ENCODE data around the gene HSPA12B.

Gene HSPA12B

DNA sequence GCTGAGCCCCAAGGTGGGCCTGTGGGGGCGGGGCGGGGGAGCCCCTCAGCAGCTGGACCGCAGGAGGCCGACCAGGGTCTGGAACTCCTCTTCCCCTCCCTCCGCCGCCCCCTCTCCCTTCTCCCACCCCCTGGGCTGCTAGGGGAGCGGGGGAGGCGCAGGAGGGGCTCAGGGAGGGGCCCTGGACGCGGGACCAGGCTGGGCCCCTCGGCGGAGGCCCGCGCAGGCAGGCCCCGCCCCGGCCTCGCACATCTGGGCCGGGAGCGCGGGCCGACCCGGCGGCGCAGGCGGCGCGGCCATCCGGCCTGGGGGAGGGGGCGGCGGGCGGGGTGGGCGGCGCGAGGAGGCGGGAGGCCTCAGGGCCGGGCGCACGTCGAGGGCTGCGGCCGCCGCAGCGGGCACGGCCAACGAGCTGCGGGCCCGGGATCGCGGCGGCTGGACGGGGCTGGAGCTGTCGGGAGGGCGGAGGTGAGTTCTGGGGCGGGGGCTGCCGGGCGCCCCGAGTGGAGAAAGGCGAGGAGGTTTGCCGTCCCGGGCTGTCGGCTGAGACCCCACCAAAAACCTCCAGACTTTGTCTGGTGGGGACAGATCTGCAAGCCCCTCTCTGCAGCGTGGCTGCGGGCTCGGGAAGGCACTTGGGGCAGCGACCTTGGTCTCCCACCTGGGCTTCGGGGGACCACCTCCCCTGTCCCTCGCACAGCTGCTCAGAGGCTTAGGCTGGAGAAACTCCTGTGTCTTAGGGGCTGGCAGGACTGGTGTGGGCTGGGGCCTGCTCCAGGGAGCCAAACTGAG is at the start of gene HSPA12B:
Gene HSPA12B (plus strand): TSS at position 359 of the 792 bp plus-strand sequence. CDS start 5,990 bp downstream, outside the sequence.
- no peak for DNase-seq

DNA sequence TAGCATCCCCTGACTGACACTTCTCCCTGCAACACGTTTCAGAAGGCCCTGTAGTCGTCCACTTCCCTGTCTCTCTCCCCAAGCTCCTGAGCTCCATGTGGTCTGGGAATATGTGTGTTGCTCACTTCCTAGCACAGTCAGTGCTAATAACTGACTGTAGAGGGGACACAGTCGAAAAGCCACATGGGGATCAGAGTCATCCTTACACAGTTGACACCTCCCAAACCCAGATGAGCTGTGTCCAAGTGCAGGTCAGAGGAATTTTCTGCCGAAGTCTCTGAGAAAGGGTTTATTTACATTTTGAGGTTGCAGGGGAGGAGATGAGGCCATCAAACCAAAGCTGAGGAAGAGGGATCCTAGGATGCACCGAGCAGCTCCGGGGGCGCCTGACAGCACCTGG is 47.1 kb upstream of the HSPA12B start:
- no peak for DNase-seq

DNA sequence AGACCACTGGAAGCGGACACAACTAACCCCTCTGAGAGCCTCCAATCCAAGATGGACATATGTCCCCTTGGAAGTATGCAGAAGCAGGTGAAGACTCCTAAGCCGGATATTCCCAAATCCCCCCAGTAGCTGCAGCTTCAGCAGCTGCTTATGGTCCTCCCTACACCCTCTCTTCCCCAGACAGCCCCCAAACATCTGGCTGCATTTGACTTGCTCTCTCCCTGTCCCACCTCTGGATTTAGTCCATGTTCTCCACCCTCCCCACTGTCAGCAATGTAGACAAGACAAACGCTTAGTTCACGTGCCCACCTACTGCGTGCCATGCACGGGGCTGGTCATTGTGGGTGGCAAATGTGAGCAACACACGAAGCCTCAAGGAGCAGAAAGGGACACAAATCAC is 46.1 kb upstream of the HSPA12B start:
- no peak for DNase-seq

- no peak for DNase-seq
These were observed 45.6 kb upstream of the HSPA12B start for GRCh38 chr20:3686867-3687321.

- DNase-seq, result no peak
These were observed 44.8 kb upstream of the HSPA12B start for GRCh38 chr20:3687655-3688054.

DNA sequence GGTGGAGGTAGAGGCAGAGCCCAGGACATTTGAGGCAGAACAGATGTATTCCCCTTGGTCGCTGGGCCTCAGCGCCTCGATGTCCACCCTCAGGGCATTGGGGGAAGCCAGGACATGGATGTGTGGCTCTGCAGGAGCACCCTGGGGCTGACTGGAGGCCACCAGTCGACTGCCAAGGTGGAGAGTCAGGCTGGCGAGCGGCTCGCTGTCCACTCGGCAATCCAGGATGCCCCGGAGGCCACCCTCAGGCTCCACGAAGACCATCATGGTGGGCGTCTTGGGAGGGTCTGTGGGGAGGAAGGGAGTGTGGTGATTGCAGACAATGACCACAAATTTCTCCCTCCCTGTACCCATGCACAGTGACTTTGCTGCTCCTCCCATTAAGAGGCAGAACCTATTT is 42.5 kb upstream of the HSPA12B start:
- no peak for DNase-seq

DNA sequence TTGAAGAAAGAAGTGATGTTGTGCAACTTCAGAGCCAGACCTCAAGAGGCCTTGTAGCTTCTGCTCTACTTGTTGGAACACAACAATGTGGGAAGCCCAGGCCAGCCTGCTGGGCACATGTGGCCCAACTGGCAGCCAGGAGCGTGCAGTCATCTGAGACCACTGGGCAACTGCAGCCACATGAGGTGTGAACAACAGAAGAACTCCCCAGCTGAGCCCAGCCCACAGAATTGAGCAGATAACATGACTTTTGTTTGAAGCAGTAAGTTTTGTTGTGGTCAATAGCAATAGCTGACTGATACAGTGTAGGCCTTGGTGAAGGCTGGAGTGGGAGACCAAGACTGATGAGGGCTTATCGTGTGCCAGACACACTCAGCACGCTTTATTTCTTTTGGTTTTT is 42.1 kb upstream of the HSPA12B start:
- no peak for DNase-seq

- no peak for DNase-seq
These were observed 41.2 kb upstream of the HSPA12B start for GRCh38 chr20:3691306-3691705.

GRCh38 chr20:3691897-3692296 is 40.6 kb upstream of the HSPA12B start:
- DNase-seq, result no peak

DNA sequence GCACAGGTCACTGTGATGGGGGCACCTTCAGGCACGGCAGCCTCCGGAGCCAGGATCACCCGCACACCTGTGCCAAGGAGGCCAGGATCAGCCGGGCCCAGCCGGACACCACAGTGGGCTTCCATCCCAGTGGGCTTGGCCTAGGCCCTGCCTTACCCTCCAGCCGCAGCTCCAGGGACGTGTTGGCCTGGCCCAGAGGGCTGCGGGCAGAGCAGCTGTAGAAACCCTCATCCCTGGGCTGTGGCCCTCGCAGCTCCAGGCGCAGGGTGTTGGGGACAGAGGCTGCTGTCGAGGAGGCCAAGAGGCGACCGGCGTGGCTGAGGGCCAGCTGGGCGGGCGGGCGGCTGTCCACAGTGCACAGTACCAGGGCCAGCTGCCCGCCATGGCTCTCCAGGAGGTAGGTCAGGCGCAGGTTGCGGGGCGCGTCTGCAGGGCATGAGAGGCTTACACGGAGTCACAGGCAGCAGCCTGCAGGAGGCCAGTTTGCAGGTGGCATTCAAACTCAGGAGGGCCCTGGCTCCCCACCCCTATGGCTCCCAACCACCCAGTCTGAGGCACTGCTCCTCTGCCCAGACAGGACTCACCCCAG is 39.7 kb upstream of the HSPA12B start:
- no peak for DNase-seq

DNA sequence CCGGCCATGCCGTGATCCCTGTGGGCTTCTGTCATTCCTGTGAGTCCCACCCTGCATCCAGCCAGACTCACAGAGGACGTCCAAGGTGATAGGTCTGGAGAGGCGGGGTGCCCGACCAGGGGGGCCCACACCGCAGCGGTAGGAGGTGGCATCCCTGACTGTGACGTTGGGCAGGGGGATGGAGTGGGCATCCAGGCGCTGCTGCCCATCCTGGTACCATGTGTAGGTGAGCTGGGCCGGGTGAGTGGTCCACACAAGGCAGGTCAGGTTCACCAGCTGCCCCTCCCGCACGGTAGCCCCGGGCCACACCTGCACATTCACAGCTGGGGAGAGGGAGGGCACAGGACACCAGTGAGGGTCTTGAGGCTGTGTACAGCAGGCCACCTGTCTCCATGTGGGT is 39.1 kb upstream of the HSPA12B start:
- DNase-seq, result no peak

DNA sequence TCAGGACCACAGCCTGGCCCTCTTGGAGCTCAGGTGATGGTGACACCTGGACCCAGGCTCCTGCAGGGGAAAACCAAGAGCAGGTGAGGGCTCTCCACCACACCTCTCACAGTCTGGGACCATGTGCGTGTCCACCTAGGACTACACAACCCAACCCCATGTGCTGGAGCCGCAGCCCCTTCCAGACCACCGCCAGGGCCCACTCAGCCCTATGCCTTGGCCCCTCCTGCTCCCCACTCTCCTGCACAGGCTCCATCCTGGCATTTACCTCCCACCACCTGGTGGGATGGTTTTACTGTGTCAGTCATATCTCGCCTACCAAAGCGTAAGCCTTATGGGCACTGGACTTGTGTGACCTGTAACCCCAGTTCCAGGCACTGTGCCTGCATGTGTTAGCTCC is 37.6 kb upstream of the HSPA12B start:
- no peak for DNase-seq

DNA sequence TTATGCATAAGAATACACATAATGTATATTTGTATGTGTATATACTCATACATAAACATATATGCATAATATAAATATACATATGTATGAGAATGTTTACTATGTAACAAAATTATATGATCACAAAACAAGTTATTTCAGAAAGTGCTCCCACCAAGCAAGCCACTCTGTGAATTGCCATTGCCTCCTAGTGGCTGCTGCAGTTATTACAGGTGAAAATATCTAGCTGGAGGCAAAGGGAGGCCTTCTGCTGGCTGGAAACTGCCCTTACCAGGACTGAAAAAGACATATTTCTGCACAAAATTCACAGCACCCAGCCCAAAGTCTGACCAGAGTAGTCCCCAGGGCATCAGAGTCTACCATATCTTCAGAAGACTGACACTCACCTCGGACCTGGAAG is 36.3 kb upstream of the HSPA12B start:
- no peak for DNase-seq

- no peak for DNase-seq
These were observed 35.5 kb upstream of the HSPA12B start for GRCh38 chr20:3696745-3697587.

DNA sequence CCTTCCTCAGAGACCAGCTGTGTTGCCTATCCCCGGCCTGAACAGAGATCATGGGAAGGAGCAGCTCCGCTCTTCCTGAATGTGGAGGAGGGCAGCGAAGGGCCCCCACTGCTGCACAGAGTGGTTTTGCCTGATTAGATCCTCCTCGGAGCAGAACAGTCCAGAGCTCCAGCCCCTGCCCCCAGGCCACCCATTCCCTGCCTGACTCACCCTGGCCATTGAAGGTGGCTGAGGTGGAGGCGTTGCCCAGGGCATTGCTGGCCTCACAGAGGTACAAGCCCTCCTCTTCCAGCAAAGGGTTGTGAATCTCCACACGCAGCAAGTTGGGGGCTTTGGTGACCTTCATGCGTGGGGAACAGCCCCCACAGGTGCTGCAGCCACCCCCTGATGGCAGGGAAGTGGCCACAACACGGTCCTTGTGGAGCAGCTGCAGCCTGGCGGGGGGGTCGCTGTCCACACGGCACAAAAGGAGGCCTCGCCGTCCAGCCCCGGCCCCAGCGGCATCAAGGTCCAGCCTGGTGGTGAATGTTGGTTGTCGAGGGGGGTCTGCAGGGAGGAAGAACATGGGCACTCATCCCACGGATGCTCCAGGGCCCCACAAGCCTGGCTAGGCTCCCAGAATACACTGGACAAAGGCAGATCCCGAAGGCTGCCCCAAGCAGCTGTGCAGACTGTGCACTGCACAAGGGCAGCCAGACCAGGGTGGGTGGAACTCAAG is 34.7 kb upstream of the HSPA12B start:
- no peak for DNase-seq

GRCh38 chr20:3698591-3699001 is 33.9 kb upstream of the HSPA12B start:
- DNase-seq, result no peak

- DNase-seq, result no peak
These were observed 33.4 kb upstream of the HSPA12B start for GRCh38 chr20:3699037-3699436.

DNA sequence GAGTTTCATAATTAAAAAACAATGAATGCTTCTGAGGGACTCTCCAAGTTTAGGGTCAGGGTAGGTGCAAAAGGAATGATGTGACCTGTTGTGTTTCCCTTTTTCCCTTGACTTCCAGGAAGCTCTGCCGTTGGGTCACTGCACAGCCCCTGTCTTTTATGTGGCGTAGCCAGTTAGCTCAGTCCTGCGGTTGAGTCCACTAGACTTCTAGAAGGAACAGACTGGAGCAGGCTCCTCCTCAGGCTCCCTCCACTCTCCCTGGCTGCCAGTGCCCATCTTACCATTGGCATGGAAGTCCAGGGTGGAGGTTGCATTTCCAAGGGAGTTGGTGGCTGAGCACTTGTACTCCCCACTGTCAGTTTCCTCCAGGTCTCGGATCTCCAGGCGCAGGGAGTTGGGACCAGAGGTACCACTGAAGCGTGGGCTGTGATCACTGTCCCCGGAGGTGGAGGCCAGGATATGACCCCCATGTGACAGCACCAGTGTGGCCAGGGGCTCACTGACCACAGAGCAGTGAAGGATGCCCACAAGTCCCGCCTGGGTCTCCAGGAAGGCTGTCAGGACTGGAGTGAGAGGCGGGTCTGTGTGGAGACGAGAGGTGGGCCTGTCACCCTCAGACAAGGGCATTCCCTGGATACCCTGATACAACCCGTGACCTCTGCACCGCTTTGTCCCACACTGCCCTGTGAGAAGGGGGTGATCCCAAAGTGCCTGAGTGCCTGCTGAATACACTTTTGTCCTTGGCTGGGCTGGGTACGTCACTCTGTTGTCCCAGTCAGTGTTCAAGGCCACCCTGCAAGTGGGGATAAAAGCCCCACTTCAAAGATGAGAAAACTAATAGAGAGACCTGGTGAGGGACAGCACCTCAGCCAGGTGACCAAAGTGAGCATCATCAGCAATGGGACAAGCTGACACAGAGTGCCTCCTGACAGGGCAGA is 31.2 kb upstream of the HSPA12B start:
- no peak for DNase-seq

DNA sequence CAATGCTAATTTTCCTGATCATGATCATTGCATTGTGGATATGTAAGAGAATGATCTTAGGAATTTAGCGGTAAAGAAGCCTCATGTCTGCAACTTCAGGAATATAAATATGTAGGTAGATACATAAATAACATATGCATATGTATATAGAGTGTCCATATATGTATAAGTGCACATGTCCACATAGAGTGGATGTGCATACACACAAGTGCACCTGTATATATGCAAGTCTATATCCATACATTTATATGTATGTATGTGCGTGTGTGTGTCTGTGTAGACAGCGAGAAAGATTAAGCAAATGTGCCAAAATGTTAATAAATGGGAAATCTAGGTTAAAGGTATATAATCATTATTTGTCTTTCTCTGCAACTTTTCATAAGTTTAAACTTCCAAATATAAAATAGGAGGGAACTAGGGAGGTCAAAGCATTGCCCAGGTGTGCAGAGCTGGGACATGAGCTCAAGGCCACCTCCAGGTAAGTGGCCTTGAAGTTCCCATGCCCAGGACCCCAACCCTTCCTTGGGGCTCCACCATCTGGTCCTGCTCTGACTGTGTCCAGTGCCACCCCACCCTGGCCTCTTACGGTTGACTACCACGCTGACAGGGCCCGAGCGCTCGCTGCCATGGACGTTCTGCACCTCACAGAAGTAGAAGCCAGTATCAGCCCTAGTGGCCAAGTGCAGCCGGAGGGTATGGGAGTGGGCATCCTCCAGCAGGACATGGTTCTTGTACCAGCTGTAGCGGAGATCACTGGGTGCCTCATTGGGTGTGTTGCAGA is 29.7 kb upstream of the HSPA12B start:
- DNase-seq, result no peak

DNA sequence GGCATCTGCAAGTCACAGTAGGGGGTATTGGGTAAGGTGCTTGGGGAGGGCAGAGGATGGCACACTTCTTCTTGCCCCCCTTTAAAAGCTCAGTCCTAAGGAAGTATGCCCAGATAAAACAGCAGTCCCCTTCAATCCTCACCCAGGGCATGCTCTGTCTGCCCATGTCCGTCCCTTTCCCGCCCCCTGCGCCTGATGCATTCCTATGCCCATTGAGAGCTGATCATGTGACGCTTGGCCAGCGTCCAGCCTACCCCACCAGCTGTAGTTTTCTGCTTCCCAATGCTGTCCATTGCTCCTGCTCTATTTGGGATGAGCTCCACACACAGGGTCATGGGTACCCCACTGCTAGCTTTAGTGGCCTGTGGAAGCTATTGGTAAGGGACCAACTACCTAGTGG is 28.4 kb upstream of the HSPA12B start:
- no peak for DNase-seq

- DNase-seq, result no peak
These were observed 27.0 kb upstream of the HSPA12B start for GRCh38 chr20:3705491-3705969.

Measured in activated T-cell treated with anti-CD3 and anti-CD28 coated beads, Interleukin-2, amount 50 U/mL, for 48 hours (primary cell).